Stimulated activated CD8-positive, alpha-beta memory T cell treated with anti-CD3 and anti-CD28 coated beads, Interleukin-7, amount 100 ng/mL, for 48 hours (primary cell): ENCODE results near the gene METTL23.

Experiments
- DNase-seq, 2 donors: peaks; one replicate each; pipeline ENCODE4 v3.0.0-alpha.2; 2020; ENCODE audit warnings: low read depth in 1 of 2; ENCODE audit errors: extremely low read depth in 1 of 2

METTL23 gene

DNA sequence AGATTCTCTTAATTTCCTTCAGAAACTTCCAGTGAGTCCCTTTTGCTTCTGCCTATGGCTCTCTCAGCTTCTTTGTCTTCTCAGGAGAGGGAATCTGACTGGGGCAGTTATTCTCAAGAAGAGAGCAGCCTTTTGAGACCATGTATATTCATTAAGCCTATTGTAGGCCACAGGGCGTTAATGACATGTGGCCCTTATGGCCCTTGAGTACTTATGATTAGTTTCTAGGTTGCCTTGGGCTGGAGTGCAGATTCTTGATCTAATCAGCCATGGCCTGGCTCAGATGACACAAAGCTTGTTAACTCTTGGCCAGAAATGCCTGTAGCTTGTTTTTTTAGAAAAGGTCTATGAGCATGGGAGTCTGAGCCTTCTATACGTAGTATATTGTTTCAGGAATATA lies 28.6 kb downstream of the METTL23 start:
- DNase-seq = no peak

GRCh38 chr17:76757256-76757655 lies 30.6 kb downstream of the METTL23 start:
- DNase-seq = no peak

DNA sequence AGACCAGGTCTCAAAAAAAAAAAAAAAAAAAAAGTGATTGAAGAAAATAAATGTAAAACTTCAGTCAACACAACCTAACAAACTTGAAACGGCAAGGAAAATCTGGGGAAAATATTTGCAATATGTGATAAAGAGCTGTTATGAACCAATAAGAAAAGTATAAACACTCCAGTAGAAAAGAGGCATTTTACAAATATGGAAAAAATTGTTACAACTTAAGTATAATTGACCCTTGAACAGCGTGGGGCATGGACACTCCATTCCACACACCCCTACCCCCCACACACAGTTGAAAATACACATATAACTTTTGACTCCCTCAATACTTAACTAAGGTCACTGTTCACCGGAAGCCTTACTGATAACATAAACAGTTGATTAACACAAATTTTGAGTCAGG lies 31.9 kb downstream of the METTL23 start:
- no peak for DNase-seq

GRCh38 chr17:76772842-76773525 lies 46.3 kb downstream of the METTL23 start:
- DNase-seq = peak in 1 of 2 donors; percentile 18

DNA sequence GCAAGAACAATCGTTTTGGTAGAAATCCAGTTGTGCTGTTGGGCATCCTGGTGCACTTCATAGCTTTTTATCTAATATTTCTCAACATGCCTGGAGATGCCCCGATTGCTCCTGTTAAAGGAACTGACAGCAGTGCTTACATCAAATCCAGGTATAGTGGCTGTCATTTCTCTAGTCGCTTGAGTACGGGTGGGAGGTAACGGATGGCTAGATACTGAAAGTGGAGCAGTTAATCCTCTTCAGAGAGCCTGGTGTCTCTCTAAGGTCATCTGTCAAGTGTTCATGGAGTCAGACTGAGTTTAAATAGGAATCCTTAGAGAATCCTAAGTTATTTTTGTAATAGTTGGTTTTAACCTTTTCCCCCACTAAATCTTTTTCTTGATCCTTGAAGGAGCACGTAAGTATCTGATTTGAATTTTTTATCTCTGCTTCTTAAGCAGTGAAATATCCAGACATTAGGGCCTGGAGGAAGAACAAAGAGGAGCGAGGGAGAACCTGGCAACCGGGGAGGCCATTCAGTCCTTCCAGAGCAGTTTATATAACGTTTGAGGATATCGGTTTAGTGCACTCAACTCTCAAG lies 48.5 kb downstream of the METTL23 start:
- DNase-seq = no peak

- no peak for DNase-seq
These were observed 54.7 kb downstream of the METTL23 start for GRCh38 chr17:76781056-76781982.

- no peak for DNase-seq
These were observed 56.5 kb downstream of the METTL23 start for GRCh38 chr17:76783146-76783545.
